ENCODE results near the gene SH3PXD2A.
"Not testable (repeated sequence)": the region's sequence is repeated elsewhere in the genome, so short reads cannot be mapped to it uniquely, and the experiment has no call there.

The SH3PXD2A gene

DNA sequence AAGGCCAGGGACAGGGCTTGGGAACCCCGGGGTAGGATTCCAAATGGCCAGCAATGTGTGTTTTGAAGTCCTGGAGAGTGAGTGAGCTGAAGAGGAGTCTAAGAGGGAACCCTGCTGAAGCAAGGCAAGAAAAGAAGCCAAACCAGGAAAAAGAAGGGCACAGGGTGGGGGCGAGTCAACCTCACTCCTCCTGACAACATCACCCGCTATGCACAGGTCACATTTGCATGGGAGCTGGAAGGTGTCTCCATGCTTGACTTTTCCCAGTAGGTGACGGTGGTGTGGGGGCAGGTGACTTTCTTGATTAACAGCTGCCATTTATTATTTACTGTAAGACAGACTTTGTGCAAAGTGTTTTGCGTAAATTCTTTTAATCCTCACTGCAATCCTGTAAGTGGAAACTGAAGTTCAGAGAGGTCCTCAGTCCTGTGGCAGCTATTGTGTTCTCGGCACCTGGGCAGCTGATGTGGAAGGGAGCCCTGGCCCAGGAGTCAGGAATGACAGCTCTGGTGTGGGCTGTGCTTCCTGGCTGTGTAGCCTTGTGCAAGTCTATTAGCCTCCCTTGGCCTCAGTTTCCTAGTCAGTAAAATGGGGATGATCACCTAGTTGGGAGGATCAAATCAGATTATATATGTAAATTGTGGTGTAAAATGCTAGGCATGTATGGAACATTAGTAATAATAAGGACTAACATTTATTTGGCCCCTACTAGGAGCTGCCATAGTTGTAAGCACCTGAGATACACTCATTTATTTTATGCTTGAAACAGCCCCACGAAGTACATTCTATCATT lies 90.9 kb downstream of the SH3PXD2A start:
- Histone ChIP-seq H3K27ac (no peak overlapping the region), H3K4me3 (no peak overlapping the region)
- TF ChIP-seq CTCF (IDR thresholded peaks at IDR 0.05): no peak
- DNase-seq (ENCODE audit: low spot score): no peak

DNA sequence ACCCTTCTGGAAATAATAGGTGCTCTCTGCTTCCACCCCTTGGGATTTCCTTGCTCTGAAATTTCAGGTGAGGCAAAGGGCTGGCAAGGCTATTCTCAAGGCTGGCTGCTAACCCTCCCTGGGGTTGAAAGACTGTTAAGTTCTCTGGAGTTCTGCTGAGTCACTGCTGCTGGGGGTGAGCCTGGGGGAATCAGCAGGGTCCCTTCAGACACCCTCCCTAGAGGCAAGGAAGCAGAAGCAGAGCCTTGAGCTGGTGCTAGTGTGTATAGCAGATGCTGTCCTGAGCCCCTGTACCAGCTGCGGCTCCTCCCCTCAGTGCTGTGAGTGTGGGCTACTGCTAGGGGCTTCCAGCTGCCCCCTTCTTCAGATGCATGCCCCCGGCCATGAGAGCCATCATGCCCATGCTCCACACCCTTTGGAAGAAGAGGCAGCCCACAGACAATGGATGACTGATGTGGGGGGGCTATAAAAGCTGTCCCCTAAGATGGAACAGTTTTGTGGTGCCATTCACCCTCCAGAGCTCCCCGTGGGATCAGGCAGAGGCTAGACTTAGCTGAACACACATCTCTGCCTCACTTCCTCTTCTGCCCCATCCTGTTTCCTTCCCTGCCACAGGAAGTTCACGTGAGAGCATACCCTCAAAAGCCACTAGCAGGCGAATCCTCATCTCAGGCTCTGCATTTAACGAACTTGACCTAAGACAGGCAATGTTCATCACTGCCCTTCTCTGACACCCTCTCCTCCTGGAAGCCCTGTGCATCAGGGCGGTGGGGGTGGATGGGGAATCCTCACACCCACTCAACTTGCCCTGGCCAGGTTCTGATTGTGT lies 91.8 kb downstream of the SH3PXD2A start:
- peak overlapping the region in 1 of 2 donors; percentile 55 for H3K27ac ChIP-seq
- TF ChIP-seq CTCF (IDR thresholded peaks at IDR 0.05): no peak
- no peak for DNase-seq (ENCODE audit: low spot score)

GRCh38 chr10:103762916-103763315 lies 92.5 kb downstream of the SH3PXD2A start:
- TF ChIP-seq CTCF (IDR thresholded peaks at IDR 0.05): no peak
- no peak overlapping the region for H3K4me3 ChIP-seq
- no peak for DNase-seq (ENCODE audit: low spot score)
- H3K27ac ChIP-seq: peak overlapping the region in 1 of 2 donors; percentile 55

More for the DNA sequence above, 91.8 kb downstream of the SH3PXD2A start:
- H3K4me3 ChIP-seq: no peak overlapping the region

DNA sequence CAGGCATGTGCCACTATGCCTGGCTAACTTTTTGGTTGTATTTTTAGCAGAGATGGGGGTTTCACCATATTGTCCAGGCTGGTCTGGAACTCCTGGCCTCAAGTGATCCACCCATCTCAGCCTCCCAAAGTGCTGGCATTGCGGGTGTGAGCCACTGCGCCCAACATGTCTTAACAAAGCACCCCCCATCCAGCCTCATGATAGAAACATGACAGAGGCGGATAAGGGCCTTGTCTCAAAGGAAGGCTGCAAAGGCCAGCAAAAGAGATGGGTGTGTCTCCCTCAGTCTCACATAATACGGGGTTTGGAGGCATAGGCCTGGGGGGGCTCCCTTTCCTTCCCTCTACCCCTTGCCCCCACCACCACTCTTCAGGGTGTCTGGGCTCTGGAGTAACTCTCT lies 93.2 kb downstream of the SH3PXD2A start:
- DNase-seq (ENCODE audit: low spot score): no peak
- Histone ChIP-seq H3K27ac (no peak overlapping the region), H3K4me3 (no peak overlapping the region)
- TF ChIP-seq CTCF (IDR thresholded peaks at IDR 0.05): no peak

GRCh38 chr10:103761075-103761920 lies 94.1 kb downstream of the SH3PXD2A start:
- no peak for TF ChIP-seq CTCF (IDR thresholded peaks at IDR 0.05)
- H3K4me3 ChIP-seq: no peak overlapping the region
- H3K27ac ChIP-seq: no peak overlapping the region
- DNase-seq (ENCODE audit: low spot score): no peak

- H3K4me3 ChIP-seq; DNase-seq (ENCODE audit: low spot score): not testable (repeated sequence)
- peak overlapping the region; percentile 85 to 94 for H3K27ac ChIP-seq
Measured at GRCh38 chr10:103760233-103760632, 95.1 kb downstream of the SH3PXD2A start.
